K562 (cell line): ENCODE results near the gene LRRTM1. TPM values are rescaled to one million over a fixed set of nuclear protein-coding genes. Genes with fewer than 3 reads are reported as not detected.

Experiments
- ATAC-seq: fragments of 200-7000 bp; cut with Tn5 transposase; 3 replicates; pipeline ENCODE4 v1.9.1; 2020; ENCODE audit warnings: moderate library complexity
- BruUV-seq: library from RNA; stranded (reverse); fragments of 400-500 nt; replicated peaks from 2 replicates; lab custom pipeline; 2021; lab: Mats Ljungman, UMichigan
- CTCF ChIA-PET: fragments of 300-600 bp; formaldehyde crosslinking; extraction: SDS; loops from one replicate; lab custom pipeline; 2021; ENCODE audit warnings: low intra/inter-chr PET ratio; lab: Yijun Ruan, JAX
- POLR2A ChIA-PET: fragments of 300-600, 350-650 bp; sonication (Branson Sonifier 250); formaldehyde crosslinking; extraction: SDS; loops from one replicate; lab custom pipeline; 2021; ENCODE audit warnings: antibody characterized with exemption, inconsistent platforms; lab: Yijun Ruan, JAX
- DNase-seq, 4 experiments: peaks; one replicate each; pipeline versions ENCODE4 v3.0.0 to v3.0.0-alpha.2; 2011 to 2018; ENCODE audit warnings: low spot score in 3 of 4, mixed read lengths in 3 of 4; ENCODE audit errors: extremely low read depth in 1 of 4
- FAIRE-seq: peaks from 2 replicates; lab custom pipeline; 2011; peaks lifted over from hg19 to GRCh38; lab: Jason Lieb, UNC
- H2AFZ ChIP-seq: 2 replicates; pipeline ENCODE4 v1.6.0; 2011; ENCODE audit warnings: low read depth, low read length, control low read depth, inconsistent platforms
- H3K27ac ChIP-seq: fragments of 200-600 bp; 3 replicates; pipeline ENCODE4 v1.8.0; 2011; ENCODE audit warnings: low read depth, mild to moderate bottlenecking, control low read depth, inconsistent platforms, low read length, moderate library complexity, mixed read lengths; ENCODE audit errors: extremely low read depth
- H3K27me3 ChIP-seq, 2 experiments: fragments of 300-600 bp in 1 of 2; 2 replicates in 1 of 2; 3 replicates in 1 of 2; pipeline versions ENCODE4 v1.6.0 to v1.8.0; 2011; ENCODE audit warnings: inconsistent platforms in 2 of 2, low read length in 2 of 2, mild to moderate bottlenecking in 1 of 2, mixed read lengths in 1 of 2, moderate library complexity in 1 of 2; ENCODE audit not compliant: control insufficient read depth in 2 of 2, insufficient read depth in 2 of 2
- H3K36me3 ChIP-seq: fragments of 300-600 bp; 3 replicates; pipeline ENCODE4 v1.8.0; 2011; ENCODE audit warnings: mild to moderate bottlenecking, low read length, inconsistent platforms; ENCODE audit not compliant: control insufficient read depth, insufficient read depth
- H3K4me1 ChIP-seq, 2 experiments: fragments of 200-600 bp in 1 of 2; replicated peaks in 1 of 2; 2 replicates in 1 of 2; 3 replicates in 1 of 2; pipeline versions ENCODE4 v1.5.1 to v1.8.0; 2011; ENCODE audit warnings: inconsistent platforms in 2 of 2, low read length in 2 of 2, mild to moderate bottlenecking in 1 of 2, mixed read lengths in 1 of 2, moderate library complexity in 1 of 2; ENCODE audit not compliant: control insufficient read depth in 2 of 2, insufficient read depth in 2 of 2
- H3K4me2 ChIP-seq: 2 replicates; pipeline ENCODE4 v1.6.1; 2011; ENCODE audit warnings: low read length, control low read depth, inconsistent platforms, mixed read lengths; ENCODE audit not compliant: insufficient read depth
- H3K4me3 ChIP-seq: fragments of 200-600 bp; sonication (generic), shearing (Covaris generic); 2 replicates; pipeline ENCODE4 v1.5.1; 2016; ENCODE audit warnings: control low read depth, inconsistent platforms
- H3K79me2 ChIP-seq: fragments of 200-600 bp; 3 replicates; pipeline ENCODE4 v1.8.0; 2011; ENCODE audit warnings: low read length, inconsistent platforms; ENCODE audit not compliant: control insufficient read depth, insufficient read depth
- H3K9ac ChIP-seq, 2 experiments: 2 replicates each; pipeline versions ENCODE4 v1.6.0 to v1.6.1; 2011; ENCODE audit warnings: low read depth in 2 of 2, low read length in 2 of 2, control low read depth in 1 of 2, inconsistent platforms in 1 of 2, mild to moderate bottlenecking in 1 of 2, mixed read lengths in 1 of 2; ENCODE audit not compliant: insufficient read depth in 1 of 2
- H3K9me1 ChIP-seq: one replicate; pipeline ENCODE4 v1.6.0; 2011; ENCODE audit warnings: inconsistent platforms, mild to moderate bottlenecking, low read length, moderate library complexity; ENCODE audit not compliant: control insufficient read depth, insufficient read depth
- H3K9me3 ChIP-seq: replicated peaks from 2 replicates; pipeline ENCODE4 v1.5.1; 2011; ENCODE audit warnings: low read depth, low read length, inconsistent platforms; ENCODE audit not compliant: control insufficient read depth, insufficient read depth
- H4K20me1 ChIP-seq: replicated peaks from 2 replicates; pipeline ENCODE4 v1.6.1; 2011; ENCODE audit warnings: low read length, inconsistent platforms, mixed read lengths; ENCODE audit not compliant: control insufficient read depth, insufficient read depth
- ARID3A ChIP-seq: IDR thresholded peaks from 2 replicates; pipeline ENCODE4 v1.6.1; 2012; ENCODE audit warnings: low read depth, low read length, improper control_type of control experiment, borderline replicate concordance
- COPS2 ChIP-seq: fragments of 450-650 bp; conservative IDR thresholded peaks from 2 replicates; pipeline ENCODE4 v1.6.1; 2016; ENCODE audit warnings: mild to moderate bottlenecking, moderate library complexity
- DMBX1 ChIP-seq: fragments of 250-450 bp; sonication (Bioruptor Pico); IDR thresholded peaks from 2 replicates; pipeline ENCODE4 v1.8.0; 2022; ENCODE audit warnings: inconsistent platforms, mild to moderate bottlenecking, moderate library complexity, borderline replicate concordance
- HDAC8 ChIP-seq: fragments of 450-650 bp; IDR thresholded peaks from 2 replicates; pipeline ENCODE4 v1.6.1; 2016; ENCODE audit warnings: mild to moderate bottlenecking, missing genetic modification characterization, moderate library complexity, missing compliant biosample characterization
- MYBL2 ChIP-seq, 2 experiments: fragments of 450-650 bp in 1 of 2; sonication (generic) in 1 of 2; formaldehyde crosslinking in 1 of 2; IDR thresholded peaks; 2 replicates each; pipeline versions ENCODE4 v1.6.1 to v1.8.1; 2017 to 2022; ENCODE audit warnings: borderline replicate concordance in 1 of 2, inconsistent platforms in 1 of 2, low read depth in 1 of 2, mild to moderate bottlenecking in 1 of 2, missing genetic modification reagents in 1 of 2, moderate library complexity in 1 of 2
- NR2C1 ChIP-seq, 2 experiments: fragments of 450-650 bp; IDR thresholded peaks; 2 replicates each; pipeline ENCODE4 v1.6.1; 2017; ENCODE audit warnings: mild to moderate bottlenecking in 2 of 2, antibody characterized with exemption in 1 of 2, inconsistent platforms in 1 of 2, missing compliant biosample characterization in 1 of 2, missing genetic modification characterization in 1 of 2
- POLR2AphosphoS5 ChIP-seq: IDR thresholded peaks from 2 replicates; pipeline ENCODE4 v1.6.1; 2011; ENCODE audit warnings: mild to moderate bottlenecking, low read depth, low read length, moderate library complexity; ENCODE audit not compliant: control insufficient read depth, insufficient read depth
- RCOR1 ChIP-seq, 2 experiments: IDR thresholded peaks; 2 replicates each; pipeline ENCODE4 v1.6.1; 2012; ENCODE audit warnings: low read depth in 2 of 2, low read length in 2 of 2, borderline replicate concordance in 1 of 2, improper control_type of control experiment in 1 of 2
- SRSF3 ChIP-seq: fragments of 200-400 bp; formaldehyde crosslinking; IDR thresholded peaks from 2 replicates; pipeline ENCODE4 v1.6.1; 2016; ENCODE audit warnings: mild to moderate bottlenecking, low read length, moderate library complexity; ENCODE audit not compliant: insufficient read depth
- WHSC1 ChIP-seq: IDR thresholded peaks from one replicate; pipeline ENCODE4 v1.6.1; 2012; ENCODE audit warnings: low read length, control low read depth, inconsistent platforms
- XRCC4 ChIP-seq: IDR thresholded peaks from one replicate; pipeline ENCODE4 v1.6.1; 2011; ENCODE audit not compliant: insufficient read depth, insufficient read length; ENCODE audit errors: extremely low read depth
- ZKSCAN3 ChIP-seq: fragments of 250-450 bp; sonication (Bioruptor Pico); IDR thresholded peaks from 2 replicates; pipeline ENCODE4 v1.4.0; 2020
- ZNF830 ChIP-seq: fragments of 250-450 bp; sonication (Bioruptor Pico); IDR thresholded peaks from 2 replicates; pipeline ENCODE4 v1.5.0; 2021; ENCODE audit warnings: mild to moderate bottlenecking
- WGBS: fragments of 100-300 bp; shearing (Covaris generic); methylation state at CpG from one replicate; pipeline ENCODE4 v1.1.6; 2016; ENCODE audit warnings: low coverage, mixed read lengths; ENCODE audit not compliant: insufficient coverage; ENCODE audit errors: missing lambda C conversion rate; 5-methylcytosine and 5-hydroxymethylcytosine counted together
- in situ Hi-C: fragments of 300-500 bp; cut with MboI; formaldehyde crosslinking; loops from 4 replicates; pipeline ENCODE4 v1.15.0; 2018; ENCODE audit warnings: inconsistent platforms, mixed read lengths
- intact Hi-C: fragments of 100-400 bp; cut with micrococcal nuclease; formaldehyde crosslinking; loops from 2 replicates; pipeline ENCODE4 v1.14.2; 2022
- polyA plus RNA-seq, 8 experiments: library from polyadenylated mRNA; depleted of rRNA in 4 of 8; stranded (reverse) in 5 of 8; unstranded in 3 of 8; fragments of >200 nt; fragmentation: Nextera tagmentation in 2 of 8; fragmentation: Illumina TruSeq in 1 of 8; extraction: Ambion mirVana in 2 of 8; extraction: Trizol in 1 of 8; gene quantifications; 2 replicates each; pipeline versions ENCODE4 v1.2.1 to v1.2.3, GENCODE V29; 2011 to 2014; ENCODE audit warnings: inconsistent platforms in 1 of 8, missing spikeins in 1 of 8
- total RNA-seq, 7 experiments: library from RNA; depleted of rRNA in 6 of 7; stranded (reverse); fragments of >200 nt in 6 of 7; fragmentation: Illumina TruSeq in 2 of 7; extraction: Trizol in 2 of 7; gene quantifications; 2 replicates each; pipeline versions ENCODE4 v1.2.1 to v1.2.3, GENCODE V29; 2011 to 2021; ENCODE audit warnings: low replicate concordance in 1 of 7
- TF ChIP-seq, protein P1 (sequence below): sonication (generic); formaldehyde crosslinking; IDR thresholded peaks from 2 replicates; pipeline ENCODE4 v1.8.0; 2022; ENCODE audit warnings: missing genetic modification reagents, mild to moderate bottlenecking, borderline replicate concordance

The LRRTM1 gene
- total and polyA plus RNA-seq, 9 of the 15 experiments (the other 6 are each of a cell fraction or from before 2014, with no cell fraction given): 0.07 to 0.33 (median 0.11) TPM; not detected in 6

GRCh38 chr2:80312282-80312839 lies 7.8 kb upstream of the LRRTM1 start (continued):
- TF ChIP-seq ARID3A: no peak
- no peak for TF ChIP-seq HDAC8 (tag)
- no peak for TF ChIP-seq XRCC4
- no peak for TF ChIP-seq POLR2AphosphoS5
- no peak for TF ChIP-seq DMBX1
- no peak; a peak in 1 of 4 replicates for TF ChIP-seq RCOR1 (IDR thresholded peaks at IDR 0.05; ENCODE audit: borderline replicate concordance in 1 of 2, low read depth in 2 of 2, low read length in 2 of 2)

DNA sequence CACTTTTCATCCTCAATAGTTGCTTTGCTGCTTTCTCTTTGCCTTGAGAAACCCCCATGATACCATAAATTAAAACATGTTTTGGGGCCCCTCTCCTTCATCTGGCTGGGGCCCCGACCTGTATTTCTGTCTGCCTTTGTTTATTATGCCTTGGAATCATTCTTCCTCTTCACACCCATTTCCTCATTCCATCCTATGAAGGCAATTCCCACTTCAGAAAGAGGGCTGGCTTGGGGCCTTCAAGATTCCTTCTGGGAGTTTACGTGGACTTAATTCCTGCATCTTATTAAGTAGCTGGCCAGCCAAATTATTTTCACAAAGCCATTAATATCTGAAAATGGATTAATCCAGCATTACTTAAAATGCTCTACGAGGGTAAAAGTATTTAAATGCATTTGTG lies 6.8 kb upstream of the LRRTM1 start:
- no peak for DNase-seq
- H4K20me1 ChIP-seq: no peaks in the 10 kb centered on the region
- H2AFZ ChIP-seq: no peak overlapping the region
- H3K4me1 ChIP-seq: peaks cover 0 to 7% of the 10 kb centered on the region in 2 experiments; a peak in 3 of 5 replicates
- POLR2A ChIA-PET: no interaction called here
- H3K4me2 ChIP-seq: no peak overlapping the region
- no peaks in the 10 kb centered on the region for H3K27me3 ChIP-seq
- no peak overlapping the region for H3K4me3 ChIP-seq
- no peaks in the 10 kb centered on the region for H3K36me3 ChIP-seq
- intact Hi-C loops: no loop called here
- H3K9ac ChIP-seq: no peak overlapping the region
- no peaks in the 10 kb centered on the region for H3K79me2 ChIP-seq
- no peak for ATAC-seq
- H3K27ac ChIP-seq: no peak overlapping the region
- CTCF ChIA-PET: no interaction called here
- in situ Hi-C loops: no loop called here
- H3K9me3 ChIP-seq: no peaks in the 10 kb centered on the region
- no peak for FAIRE-seq
- no peaks in the 10 kb centered on the region for H3K9me1 ChIP-seq
- WGBS: 20% methylated on average over 3 of the region's 3 CpGs
- TF ChIP-seq COPS2 (no peak), WHSC1 (no peak), ZNF830 (CRISPR knock-in tag) (no peak), ZKSCAN3 (CRISPR knock-in tag) (no peak), MYBL2 (IDR thresholded peaks at IDR 0.05; ENCODE audit: low read depth) (no peak), MYBL2 (CRISPR knock-in tag; IDR thresholded peaks at IDR 0.05; ENCODE audit: borderline replicate concordance) (no peak), SRSF3 (no peak), NR2C1 (IDR thresholded peaks at IDR 0.05) (no peak), NR2C1 (tag; IDR thresholded peaks at IDR 0.05) (no peak)
- TF ChIP-seq, protein P1, sequence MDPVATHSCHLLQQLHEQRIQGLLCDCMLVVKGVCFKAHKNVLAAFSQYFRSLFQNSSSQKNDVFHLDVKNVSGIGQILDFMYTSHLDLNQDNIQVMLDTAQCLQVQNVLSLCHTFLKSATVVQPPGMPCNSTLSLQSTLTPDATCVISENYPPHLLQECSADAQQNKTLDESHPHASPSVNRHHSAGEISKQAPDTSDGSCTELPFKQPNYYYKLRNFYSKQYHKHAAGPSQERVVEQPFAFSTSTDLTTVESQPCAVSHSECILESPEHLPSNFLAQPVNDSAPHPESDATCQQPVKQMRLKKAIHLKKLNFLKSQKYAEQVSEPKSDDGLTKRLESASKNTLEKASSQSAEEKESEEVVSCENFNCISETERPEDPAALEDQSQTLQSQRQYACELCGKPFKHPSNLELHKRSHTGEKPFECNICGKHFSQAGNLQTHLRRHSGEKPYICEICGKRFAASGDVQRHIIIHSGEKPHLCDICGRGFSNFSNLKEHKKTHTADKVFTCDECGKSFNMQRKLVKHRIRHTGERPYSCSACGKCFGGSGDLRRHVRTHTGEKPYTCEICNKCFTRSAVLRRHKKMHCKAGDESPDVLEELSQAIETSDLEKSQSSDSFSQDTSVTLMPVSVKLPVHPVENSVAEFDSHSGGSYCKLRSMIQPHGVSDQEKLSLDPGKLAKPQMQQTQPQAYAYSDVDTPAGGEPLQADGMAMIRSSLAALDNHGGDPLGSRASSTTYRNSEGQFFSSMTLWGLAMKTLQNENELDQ (CRISPR knock-in tag): no peak
- TF ChIP-seq, all 486 proteins: peak for 0
- no TSS peak for BruUV-seq
